Activated CD8-positive, alpha-beta T cell treated with anti-CD3 and anti-CD28 coated beads, Interleukin-2, amount 10 ng/mL, durations not matched to agents 7 days and 5 days (primary cell): ENCODE measurements around the gene WDR76. TPM values are rescaled to one million over a fixed set of nuclear protein-coding genes. Genes with fewer than 3 reads are reported as not detected.

Source experiments
- ATAC-seq: fragments of 150-1000 bp; cut with Tn5 transposase; one replicate; pipeline ENCODE4 v1.10.0; 2021; ENCODE audit warnings: moderate library complexity
- CTCF ChIA-PET: fragments of 350-600 bp; sonication (Branson Sonifier 250); formaldehyde crosslinking; loops from one replicate; lab custom pipeline; 2021; ENCODE audit warnings: antibody characterized with exemption; lab: Charles Lee
- POLR2A ChIA-PET: fragments of 350-600 bp; sonication (Branson Sonifier 250); formaldehyde crosslinking; loops from one replicate; lab custom pipeline; 2021; ENCODE audit warnings: antibody characterized with exemption; lab: Charles Lee
- DNase-seq: peaks from one replicate; pipeline ENCODE4 v3.0.0-alpha.2; 2020
- H3K27ac Mint-ChIP-seq: one replicate; pipeline ENCODE4 v1.8.0; 2021; ENCODE audit warnings: mild to moderate bottlenecking, mixed read lengths
- H3K27me3 Mint-ChIP-seq: one replicate; pipeline ENCODE4 v1.8.0; 2021; ENCODE audit warnings: low read depth, mixed read lengths
- H3K36me3 Mint-ChIP-seq: one replicate; pipeline ENCODE4 v1.8.0; 2021; ENCODE audit warnings: low read depth, mixed read lengths
- H3K4me1 Mint-ChIP-seq: one replicate; pipeline ENCODE4 v1.8.0; 2021; ENCODE audit warnings: low read depth, mixed read lengths
- H3K4me3 Mint-ChIP-seq: one replicate; pipeline ENCODE4 v1.8.0; 2021; ENCODE audit warnings: mild to moderate bottlenecking, mixed read lengths
- H3K9me3 Mint-ChIP-seq: one replicate; pipeline ENCODE4 v1.8.0; 2022; ENCODE audit warnings: mixed read lengths; ENCODE audit not compliant: insufficient read depth
- total RNA-seq, 2 experiments: library from RNA; stranded (reverse); gene quantifications; one replicate each; pipeline ENCODE4 v1.2.3, GENCODE V29; 2021

WDR76 gene
- total RNA-seq, 2 experiments from 2014 or later: 87.0 to 88.7 TPM

DNA sequence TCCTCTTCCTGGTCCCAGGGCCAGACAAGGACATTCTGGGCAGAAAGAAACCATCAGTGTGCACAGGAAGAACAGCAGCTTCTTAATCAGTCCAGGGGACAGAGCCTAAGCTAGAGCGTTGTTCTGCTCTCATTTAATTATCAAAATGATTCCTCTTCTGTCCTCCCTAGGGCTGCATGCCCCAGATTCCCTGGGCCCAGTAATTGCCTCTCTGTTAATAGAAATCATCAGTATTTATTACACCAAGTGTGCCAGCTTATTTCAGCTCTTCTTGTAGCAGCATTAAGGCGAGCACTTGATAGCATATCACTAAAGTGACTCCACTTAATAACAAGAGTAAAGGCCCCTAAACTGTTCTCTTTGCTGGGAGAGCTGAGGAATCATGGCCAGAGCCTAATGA is 72.1 kb downstream of the WDR76 start:
- DNase-seq (no peak), ATAC-seq (no peak)
- no peaks in the 10 kb centered on the region for H3K27me3 Mint-ChIP-seq
- no peak overlapping the region for H3K4me3 Mint-ChIP-seq
- H3K9me3 Mint-ChIP-seq: no peaks in the 10 kb centered on the region
- CTCF ChIA-PET: interaction anchor here (0.7 kb wide), 1 partner anchor 167 kb away, joined by 4 read pairs; no protein-coding TSS in a partner anchor
- POLR2A ChIA-PET: no interaction called here
- H3K36me3 Mint-ChIP-seq: no peaks in the 10 kb centered on the region
- H3K4me1 Mint-ChIP-seq: peaks cover 2% of the 10 kb centered on the region
- H3K27ac Mint-ChIP-seq: no peak overlapping the region

DNA sequence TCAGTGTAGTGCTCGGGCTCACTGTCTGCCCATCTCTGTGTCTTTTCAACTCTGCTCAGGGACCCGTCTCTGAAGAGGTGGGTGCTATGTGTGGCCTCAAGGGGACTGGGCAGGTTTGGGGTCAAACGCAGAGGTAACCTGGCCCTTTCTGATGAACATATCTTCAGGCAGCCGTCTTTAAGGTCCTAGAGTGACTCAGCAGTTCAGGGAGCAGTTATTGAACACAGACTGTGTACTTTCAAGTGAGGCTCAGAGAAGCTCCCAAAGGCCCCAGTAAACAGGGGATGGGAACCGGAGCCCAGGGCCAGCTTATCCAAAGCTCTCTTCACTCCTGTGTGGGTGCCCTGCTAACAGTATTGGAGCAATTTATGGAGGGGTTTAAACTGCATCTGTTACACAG is 73.1 kb downstream of the WDR76 start:
- H3K27me3 Mint-ChIP-seq: no peaks in the 10 kb centered on the region
- CTCF ChIA-PET: interaction anchor here (0.6 to 1.2 kb wide), 2 partner anchors 18 to 166 kb away, joined by 3 read pairs; no protein-coding TSS in a partner anchor
- H3K4me3 Mint-ChIP-seq: no peak overlapping the region
- H3K27ac Mint-ChIP-seq: no peak overlapping the region
- POLR2A ChIA-PET: interaction anchor here (1.5 kb wide), 1 partner anchor 10 kb away, joined by 5 read pairs; no protein-coding TSS in a partner anchor
- peaks cover 4% of the 10 kb centered on the region for H3K4me1 Mint-ChIP-seq
- DNase-seq (no peak), ATAC-seq (no peak)
- no peaks in the 10 kb centered on the region for H3K9me3 Mint-ChIP-seq
- no peaks in the 10 kb centered on the region for H3K36me3 Mint-ChIP-seq

DNA sequence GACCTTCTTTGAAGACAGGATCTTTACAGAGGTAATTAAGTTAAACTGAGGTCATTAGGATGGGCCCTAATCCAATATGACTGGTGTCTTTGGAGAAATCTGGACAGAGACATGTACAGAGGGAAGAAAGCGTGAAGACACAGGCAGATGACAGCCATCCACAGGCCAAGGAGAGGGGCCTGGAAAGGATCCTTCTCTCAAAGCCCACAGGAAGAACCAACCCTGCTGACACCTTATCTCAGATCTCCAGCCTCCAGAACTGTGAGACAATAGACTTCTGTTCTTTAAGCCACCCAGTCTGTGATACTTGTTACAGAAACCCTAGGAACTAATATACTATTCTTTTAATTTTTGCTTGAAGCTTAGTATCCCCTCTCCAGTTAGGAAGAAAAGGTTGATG is 74.2 kb downstream of the WDR76 start:
- DNase-seq: no peak
- no peak overlapping the region for H3K27ac Mint-ChIP-seq
- ChIA-PET CTCF (interaction anchor here (4.1 kb wide), 1 partner anchor 165 kb away, joined by 72 read pairs; no protein-coding TSS in a partner anchor), POLR2A (interaction anchor here (1.5 kb wide), 1 partner anchor 11 kb away, joined by 5 read pairs; no protein-coding TSS in a partner anchor)
- peaks cover 4% of the 10 kb centered on the region for H3K4me1 Mint-ChIP-seq
- no peak for ATAC-seq
- H3K27me3 Mint-ChIP-seq: no peaks in the 10 kb centered on the region
- no peaks in the 10 kb centered on the region for H3K36me3 Mint-ChIP-seq
- no peaks in the 10 kb centered on the region for H3K9me3 Mint-ChIP-seq
- no peak overlapping the region for H3K4me3 Mint-ChIP-seq

DNA sequence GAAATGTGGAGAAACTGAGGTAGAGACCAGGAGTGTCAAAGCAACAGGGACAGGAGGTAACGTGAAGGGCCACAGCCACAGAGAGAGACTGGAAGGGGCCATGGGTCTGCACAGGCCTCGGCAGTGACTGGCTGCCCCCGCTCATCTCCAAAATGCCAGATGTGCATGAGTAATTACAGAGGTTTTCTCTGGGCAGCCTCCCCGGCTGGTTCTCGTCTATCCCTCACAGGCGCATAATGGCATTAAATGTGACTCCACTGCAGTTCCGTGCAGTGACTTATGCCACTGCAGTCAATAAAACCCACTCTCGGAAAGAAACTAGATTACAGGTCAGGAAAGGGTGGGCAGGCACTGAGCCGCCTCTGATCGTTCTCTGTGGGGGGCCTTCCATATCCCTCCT is 74.7 kb downstream of the WDR76 start:
- H3K27me3 Mint-ChIP-seq: no peaks in the 10 kb centered on the region
- POLR2A ChIA-PET: no interaction called here
- no peak overlapping the region for H3K27ac Mint-ChIP-seq
- H3K9me3 Mint-ChIP-seq: no peaks in the 10 kb centered on the region
- no peak overlapping the region for H3K4me3 Mint-ChIP-seq
- DNase-seq: no peak
- H3K4me1 Mint-ChIP-seq: peaks cover 4% of the 10 kb centered on the region
- no peaks in the 10 kb centered on the region for H3K36me3 Mint-ChIP-seq
- CTCF ChIA-PET: interaction anchor here (2.1 to 4.1 kb wide), 2 partner anchors 164 to 169 kb away, joined by 9 to 72 read pairs; no protein-coding TSS in a partner anchor
- ATAC-seq: no peak

DNA sequence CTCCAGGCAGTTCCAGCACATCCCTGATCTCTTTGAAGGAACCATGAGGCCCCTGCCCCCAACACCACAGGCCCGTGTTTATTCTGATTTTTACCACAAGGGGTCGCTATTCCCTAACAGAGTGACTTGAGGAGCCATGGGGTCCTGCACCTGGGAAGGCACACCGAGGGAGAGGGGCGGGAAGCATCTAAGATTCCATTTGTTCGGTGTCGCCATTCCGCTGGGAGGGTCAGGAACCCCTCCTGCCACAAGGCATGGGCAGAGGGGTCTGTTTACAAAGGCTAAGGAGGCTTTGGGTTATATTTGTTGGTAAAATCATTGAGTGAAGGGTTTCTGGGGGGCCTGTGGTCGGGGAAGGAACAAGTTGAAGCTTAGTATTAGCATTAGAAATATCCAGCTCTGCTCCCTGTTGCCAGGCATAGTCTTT is 77.1 kb downstream of the WDR76 start:
- Mint-ChIP-seq H3K27ac (peak overlapping the region; percentile 56), H3K4me1 (peaks cover 4% of the 10 kb centered on the region), H3K4me3 (no peak overlapping the region), H3K27me3 (no peaks in the 10 kb centered on the region), H3K9me3 (no peaks in the 10 kb centered on the region), H3K36me3 (no peaks in the 10 kb centered on the region)
- ChIA-PET POLR2A (no interaction called here), CTCF (interaction anchor here (0.7 to 4.1 kb wide), 21 partner anchors 9 to 680 kb away, joined by 3 to 72 read pairs (median 4); no protein-coding TSS in a partner anchor)
- ATAC-seq (peak; percentile 79), DNase-seq (peak; percentile 70)

DNA sequence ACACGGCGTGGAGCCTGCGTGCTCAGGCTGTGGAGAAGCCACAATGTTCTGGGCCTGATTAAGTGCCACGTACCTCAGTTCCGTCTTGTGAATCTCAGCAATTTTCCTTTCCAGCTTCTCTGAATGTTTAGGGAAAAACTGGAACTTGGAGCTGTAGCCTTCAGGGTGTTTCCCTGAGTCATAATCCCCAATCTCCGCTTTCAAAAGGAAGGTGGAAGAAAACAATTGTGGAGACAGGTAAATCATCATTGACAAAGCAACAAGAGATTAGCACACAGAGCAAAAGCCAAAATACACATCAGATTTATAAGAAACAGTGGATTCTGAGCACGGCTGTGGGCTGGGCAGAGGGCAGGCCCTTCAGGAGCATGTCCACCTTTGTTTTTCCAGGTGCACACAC is 79.0 kb downstream of the WDR76 start:
- ATAC-seq (no peak), DNase-seq (no peak)
- Mint-ChIP-seq H3K27ac (no peak overlapping the region), H3K27me3 (no peaks in the 10 kb centered on the region), H3K36me3 (no peaks in the 10 kb centered on the region), H3K9me3 (no peaks in the 10 kb centered on the region), H3K4me3 (no peak overlapping the region), H3K4me1 (peaks cover 4% of the 10 kb centered on the region)
- POLR2A ChIA-PET: no interaction called here
- CTCF ChIA-PET: interaction anchor here (1.0 to 1.3 kb wide), 3 partner anchors 157 to 161 kb away, joined by 4 read pairs; no protein-coding TSS in a partner anchor

DNA sequence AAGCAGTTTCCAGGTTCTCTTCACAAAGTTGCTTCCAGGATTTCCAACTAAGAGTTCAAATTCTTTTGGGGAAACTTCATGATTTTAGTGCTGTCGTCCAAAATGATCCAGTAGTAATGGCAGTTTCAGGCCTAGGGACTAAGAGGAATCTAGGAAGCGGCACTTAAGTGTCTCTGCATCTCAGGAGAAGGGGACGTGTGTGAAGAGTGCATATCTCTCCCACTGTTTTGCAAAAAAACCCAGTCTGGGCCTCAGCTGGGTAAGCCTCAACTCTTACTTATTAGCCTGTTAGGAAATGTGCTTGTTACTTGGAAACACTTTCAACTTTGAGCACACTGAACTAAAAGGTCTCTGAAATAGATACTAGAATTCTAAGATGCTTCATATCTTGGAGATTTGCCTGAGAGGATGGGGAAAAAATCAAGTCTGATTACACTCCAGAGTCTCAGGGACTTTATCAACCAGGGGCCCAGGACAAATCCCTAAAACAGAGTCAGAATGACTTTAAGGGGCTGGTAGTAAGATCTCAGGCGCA is 81.8 kb downstream of the WDR76 start:
- H3K27me3 Mint-ChIP-seq: no peaks in the 10 kb centered on the region
- ATAC-seq: no peak
- H3K9me3 Mint-ChIP-seq: no peaks in the 10 kb centered on the region
- H3K36me3 Mint-ChIP-seq: no peaks in the 10 kb centered on the region
- CTCF ChIA-PET: no interaction called here
- no peak overlapping the region for H3K27ac Mint-ChIP-seq
- H3K4me3 Mint-ChIP-seq: no peak overlapping the region
- POLR2A ChIA-PET: no interaction called here
- peaks cover 4% of the 10 kb centered on the region for H3K4me1 Mint-ChIP-seq
- DNase-seq: no peak

DNA sequence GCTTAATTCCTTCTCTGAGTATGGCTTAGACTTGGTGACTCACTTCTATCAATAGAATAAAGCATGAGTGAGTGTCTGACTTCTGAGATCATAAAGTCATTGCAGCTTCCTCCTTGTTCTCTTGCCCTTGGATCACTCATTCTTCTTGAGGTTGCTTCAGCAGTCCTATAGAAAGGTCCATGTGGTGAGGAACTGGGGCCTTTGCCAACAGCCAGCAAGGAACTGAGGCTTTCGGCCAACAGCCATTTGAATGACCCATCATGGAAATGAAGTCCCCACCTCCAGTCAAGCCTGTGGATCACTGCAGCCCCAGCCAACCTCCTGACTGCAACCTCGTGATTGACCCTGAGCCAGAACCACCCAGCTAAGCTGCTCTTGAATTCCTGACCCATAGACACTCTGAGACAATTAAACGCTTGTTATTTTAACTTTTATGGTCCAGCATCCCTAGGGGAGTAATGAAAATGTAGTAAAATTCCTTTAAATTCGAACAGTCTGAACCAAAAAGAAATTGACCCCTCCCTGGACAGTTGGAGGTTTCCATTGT is 84.5 kb downstream of the WDR76 start:
- Mint-ChIP-seq H3K9me3 (no peaks in the 10 kb centered on the region), H3K4me3 (no peak overlapping the region), H3K36me3 (no peaks in the 10 kb centered on the region), H3K27me3 (no peaks in the 10 kb centered on the region), H3K27ac (no peak overlapping the region), H3K4me1 (no peaks in the 10 kb centered on the region)
- ATAC-seq (no peak), DNase-seq (no peak)
- ChIA-PET CTCF (interaction anchor here (2.0 kb wide), 1 partner anchor 155 kb away, joined by 5 read pairs; no protein-coding TSS in a partner anchor), POLR2A (no interaction called here)

DNA sequence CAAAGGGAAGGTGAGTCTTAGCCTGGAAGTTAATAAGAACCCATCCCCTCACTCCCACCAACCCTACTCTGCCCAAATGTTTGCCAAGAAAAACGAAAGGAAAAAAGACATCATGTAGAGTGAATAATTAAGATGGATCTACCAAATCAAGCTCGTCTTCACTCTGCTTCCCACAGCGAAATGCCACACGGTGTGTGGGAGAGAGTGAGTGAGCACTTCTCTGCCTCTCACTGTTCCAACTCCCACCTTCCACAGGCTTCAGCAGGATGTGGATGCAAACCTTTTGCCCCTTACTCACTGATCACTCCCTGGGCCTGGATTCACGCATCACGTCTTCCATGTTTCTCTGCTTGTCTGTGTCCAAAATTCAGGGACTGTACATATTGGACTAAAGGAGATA is 85.4 kb downstream of the WDR76 start:
- H3K4me3 Mint-ChIP-seq: no peak overlapping the region
- ATAC-seq: no peak
- no peaks in the 10 kb centered on the region for H3K4me1 Mint-ChIP-seq
- no peaks in the 10 kb centered on the region for H3K27me3 Mint-ChIP-seq
- ChIA-PET CTCF (interaction anchor here (0.5 kb wide), 1 partner anchor 121 kb away, joined by 3 read pairs; no protein-coding TSS in a partner anchor), POLR2A (no interaction called here)
- H3K27ac Mint-ChIP-seq: no peak overlapping the region
- H3K9me3 Mint-ChIP-seq: no peaks in the 10 kb centered on the region
- no peak for DNase-seq
- H3K36me3 Mint-ChIP-seq: no peaks in the 10 kb centered on the region

DNA sequence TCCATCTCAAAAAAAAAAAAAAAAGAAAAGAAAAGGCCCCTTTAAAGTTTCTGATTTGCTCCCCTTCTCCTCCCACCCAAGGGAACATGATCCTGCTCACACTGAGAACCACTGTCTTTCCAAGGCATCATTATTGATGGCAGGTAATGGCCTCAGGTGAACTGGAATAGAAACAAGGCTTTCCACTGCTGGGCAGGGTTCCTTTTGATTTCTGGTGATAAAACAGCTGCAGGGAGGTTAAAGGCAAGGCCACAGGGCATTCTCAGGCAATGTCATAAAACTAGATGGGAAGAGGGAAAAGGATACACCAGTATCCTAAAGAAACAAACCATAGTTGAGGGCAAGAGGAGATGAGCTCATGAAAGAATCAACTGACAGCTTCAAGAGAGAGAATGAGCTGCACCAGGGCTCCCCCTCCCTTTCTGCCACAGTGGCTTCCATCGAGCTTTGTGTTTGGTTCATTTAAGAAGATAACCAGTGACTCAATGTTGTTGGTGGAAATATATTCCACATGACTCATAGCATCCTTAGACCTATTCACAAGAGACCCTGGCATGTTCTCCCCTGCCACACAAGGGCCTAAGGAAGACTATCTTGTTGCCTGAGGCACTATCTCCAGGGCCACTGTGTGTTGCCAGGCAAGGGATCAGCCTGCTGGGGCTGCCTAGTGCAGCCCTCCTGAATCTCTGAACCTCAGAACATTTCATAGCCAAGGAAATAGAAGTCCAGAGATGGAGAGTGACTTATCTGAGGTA is 86.4 kb downstream of the WDR76 start:
- H3K27ac Mint-ChIP-seq: no peak overlapping the region
- no peaks in the 10 kb centered on the region for H3K9me3 Mint-ChIP-seq
- H3K4me3 Mint-ChIP-seq: no peak overlapping the region
- no peaks in the 10 kb centered on the region for H3K27me3 Mint-ChIP-seq
- H3K4me1 Mint-ChIP-seq: no peaks in the 10 kb centered on the region
- no peaks in the 10 kb centered on the region for H3K36me3 Mint-ChIP-seq
- ChIA-PET POLR2A (no interaction called here), CTCF (interaction anchor here (1.0 to 1.7 kb wide), 3 partner anchors 9 to 153 kb away, joined by 3 to 6 read pairs (median 4); no protein-coding TSS in a partner anchor)
- ATAC-seq (no peak), DNase-seq (no peak)

DNA sequence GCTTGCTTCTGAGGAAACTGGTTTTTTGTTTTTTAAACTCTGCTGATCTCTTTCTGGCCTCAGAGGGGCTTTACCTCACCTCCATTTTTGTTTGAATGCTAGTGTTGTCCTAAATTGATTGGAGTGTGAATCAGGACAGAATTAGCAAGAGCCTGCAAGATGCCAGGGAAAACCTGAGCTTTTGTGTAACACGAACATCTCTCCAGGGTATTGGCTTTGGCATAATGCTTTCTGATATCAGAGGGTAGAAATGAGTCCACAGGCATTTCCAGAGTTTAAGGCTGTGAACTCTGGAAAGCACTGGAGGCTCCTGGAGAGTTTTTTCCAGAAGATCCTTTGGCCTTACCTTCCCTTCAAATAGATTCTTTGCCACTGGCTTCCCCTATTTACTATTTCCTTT is 87.1 kb downstream of the WDR76 start:
- POLR2A ChIA-PET: no interaction called here
- Mint-ChIP-seq H3K36me3 (no peaks in the 10 kb centered on the region), H3K27ac (no peak overlapping the region), H3K9me3 (no peaks in the 10 kb centered on the region), H3K4me3 (no peak overlapping the region), H3K27me3 (no peaks in the 10 kb centered on the region), H3K4me1 (no peaks in the 10 kb centered on the region)
- no peak for ATAC-seq
- CTCF ChIA-PET: interaction anchor here (1.0 to 1.7 kb wide), 3 partner anchors 10 to 152 kb away, joined by 3 to 6 read pairs (median 4); no protein-coding TSS in a partner anchor
- no peak for DNase-seq
